ENCODE data around the gene C22orf23.
A peak's percentile ranks its signal among the peaks of the same experiment; 100 is the strongest.

C22orf23 gene

DNA sequence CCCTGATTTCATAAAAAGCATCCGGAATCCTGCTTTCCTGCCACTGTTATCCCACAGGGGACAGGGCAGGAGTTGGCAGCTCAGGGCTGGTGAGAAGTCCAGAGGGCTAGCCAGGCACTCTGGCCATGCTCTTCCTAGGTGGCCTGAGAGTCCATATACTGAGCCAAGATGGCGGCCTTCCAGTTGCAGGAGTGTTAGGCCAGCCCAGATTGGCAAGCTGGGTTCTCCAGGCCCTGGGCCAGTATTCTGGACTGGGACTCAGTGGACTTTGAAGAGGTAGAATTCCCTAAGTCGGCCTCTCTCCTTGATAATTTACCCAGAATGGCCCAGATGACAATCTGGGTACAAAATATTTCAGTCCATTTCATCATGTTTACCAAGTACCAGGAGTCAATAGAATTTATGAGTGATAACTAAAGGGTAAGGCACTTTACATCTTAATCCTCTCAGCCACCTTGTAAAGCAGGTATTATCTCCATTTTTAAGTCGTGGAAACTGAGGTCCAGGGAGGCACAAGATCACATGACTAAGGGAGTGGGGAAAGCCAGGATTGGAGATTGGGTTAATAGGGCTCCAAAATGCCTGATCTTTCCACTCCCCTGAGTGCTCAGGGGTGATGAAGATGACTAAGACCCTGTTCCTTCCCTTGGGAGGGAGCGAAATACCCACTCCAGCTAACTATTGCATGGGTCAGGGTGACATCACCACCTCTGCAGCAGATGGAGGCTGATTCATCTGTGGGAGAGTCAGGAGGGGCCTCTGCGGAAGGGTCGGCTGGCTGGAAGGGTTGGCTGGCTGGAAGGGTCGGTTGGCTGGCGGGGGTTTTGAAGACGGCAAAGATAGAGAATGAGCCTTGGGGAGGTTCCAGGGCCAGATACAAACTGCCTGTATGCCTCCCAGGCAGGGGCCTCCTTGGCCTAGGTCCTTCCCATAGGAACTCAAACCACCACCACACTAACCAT is 48.5 kb downstream of the C22orf23 start:
- H3K4me3 ChIP-seq (ENCODE audit: control insufficient read depth, low read depth, low read length), result peak overlapping the region; percentile 36
- TF ChIP-seq CTCF (conservative IDR thresholded peaks at IDR 0.05; ENCODE audit: control insufficient read depth, insufficient read depth, low read depth, low read length), result no peak
- peak; percentile 100 for DNase-seq (ENCODE audit: low read depth)

GRCh38 chr22:37898441-37899181 is 54.8 kb downstream of the C22orf23 start:
- no peak for DNase-seq (ENCODE audit: low read depth)
- no peak for TF ChIP-seq CTCF (conservative IDR thresholded peaks at IDR 0.05; ENCODE audit: control insufficient read depth, insufficient read depth, low read depth, low read length)
- no peak overlapping the region for H3K4me3 ChIP-seq (ENCODE audit: control insufficient read depth, low read depth, low read length)

- DNase-seq (ENCODE audit: low read depth), result no peak
- no peak for TF ChIP-seq CTCF (conservative IDR thresholded peaks at IDR 0.05; ENCODE audit: control insufficient read depth, insufficient read depth, low read depth, low read length)
- no peak overlapping the region for H3K4me3 ChIP-seq (ENCODE audit: control insufficient read depth, low read depth, low read length)
Measured at GRCh38 chr22:37897807-37898206, 55.6 kb downstream of the C22orf23 start.

DNA sequence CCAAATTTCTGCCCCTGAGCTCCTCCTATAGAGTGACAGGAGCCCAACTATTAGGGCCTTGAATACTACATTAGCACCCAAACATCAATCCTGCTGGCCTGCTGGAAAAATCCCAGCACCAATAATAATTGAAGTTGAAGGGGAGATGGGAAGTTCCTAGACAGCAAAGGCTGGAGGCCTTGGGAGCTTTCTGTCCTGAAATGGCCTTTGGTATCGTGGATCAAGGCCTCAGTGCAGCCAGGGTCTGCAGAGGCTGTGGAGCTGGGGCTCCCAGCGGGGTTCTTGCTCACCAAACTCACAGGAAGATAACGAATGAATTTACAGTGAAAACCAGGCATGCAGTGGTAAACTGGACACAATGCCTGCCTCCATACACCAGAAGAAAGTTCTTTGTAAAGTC is 56.5 kb downstream of the C22orf23 start:
- no peak for DNase-seq (ENCODE audit: low read depth)
- H3K4me3 ChIP-seq (ENCODE audit: control insufficient read depth, low read depth, low read length), result no peak overlapping the region
- no peak for TF ChIP-seq CTCF (conservative IDR thresholded peaks at IDR 0.05; ENCODE audit: control insufficient read depth, insufficient read depth, low read depth, low read length)

DNA sequence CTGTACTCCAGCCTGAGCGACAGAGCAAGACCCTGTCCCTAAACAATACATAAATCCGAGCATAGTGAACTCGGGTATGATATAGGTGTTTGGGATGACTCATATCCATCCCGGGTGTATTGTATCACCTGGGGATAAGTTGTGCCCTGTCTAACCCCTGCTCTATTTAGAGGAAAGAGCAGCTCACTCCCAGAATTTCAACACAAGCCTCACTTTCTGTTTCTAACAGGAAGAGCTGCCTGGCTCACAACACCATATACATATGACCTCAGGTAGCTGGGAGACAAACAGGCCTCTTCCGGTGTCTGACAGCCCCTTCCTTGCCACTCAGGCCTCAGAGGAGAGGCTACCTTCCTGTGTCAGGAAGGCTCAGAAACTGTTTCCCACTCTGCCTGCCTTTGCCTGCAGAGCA is 57.2 kb downstream of the C22orf23 start:
- H3K4me3 ChIP-seq (ENCODE audit: control insufficient read depth, low read depth, low read length), result no peak overlapping the region
- TF ChIP-seq CTCF (conservative IDR thresholded peaks at IDR 0.05; ENCODE audit: control insufficient read depth, insufficient read depth, low read depth, low read length), result no peak
- DNase-seq (ENCODE audit: low read depth), result peak; percentile 23

- DNase-seq (ENCODE audit: low read depth), result no peak
- TF ChIP-seq CTCF (conservative IDR thresholded peaks at IDR 0.05; ENCODE audit: control insufficient read depth, insufficient read depth, low read depth, low read length), result no peak
- H3K4me3 ChIP-seq (ENCODE audit: control insufficient read depth, low read depth, low read length), result no peak overlapping the region
Measured at GRCh38 chr22:37894939-37895670, 58.3 kb downstream of the C22orf23 start.

Measured in fibroblast of mammary gland (primary cell).